ENCODE measurements around the gene POGLUT3.

The POGLUT3 gene

DNA sequence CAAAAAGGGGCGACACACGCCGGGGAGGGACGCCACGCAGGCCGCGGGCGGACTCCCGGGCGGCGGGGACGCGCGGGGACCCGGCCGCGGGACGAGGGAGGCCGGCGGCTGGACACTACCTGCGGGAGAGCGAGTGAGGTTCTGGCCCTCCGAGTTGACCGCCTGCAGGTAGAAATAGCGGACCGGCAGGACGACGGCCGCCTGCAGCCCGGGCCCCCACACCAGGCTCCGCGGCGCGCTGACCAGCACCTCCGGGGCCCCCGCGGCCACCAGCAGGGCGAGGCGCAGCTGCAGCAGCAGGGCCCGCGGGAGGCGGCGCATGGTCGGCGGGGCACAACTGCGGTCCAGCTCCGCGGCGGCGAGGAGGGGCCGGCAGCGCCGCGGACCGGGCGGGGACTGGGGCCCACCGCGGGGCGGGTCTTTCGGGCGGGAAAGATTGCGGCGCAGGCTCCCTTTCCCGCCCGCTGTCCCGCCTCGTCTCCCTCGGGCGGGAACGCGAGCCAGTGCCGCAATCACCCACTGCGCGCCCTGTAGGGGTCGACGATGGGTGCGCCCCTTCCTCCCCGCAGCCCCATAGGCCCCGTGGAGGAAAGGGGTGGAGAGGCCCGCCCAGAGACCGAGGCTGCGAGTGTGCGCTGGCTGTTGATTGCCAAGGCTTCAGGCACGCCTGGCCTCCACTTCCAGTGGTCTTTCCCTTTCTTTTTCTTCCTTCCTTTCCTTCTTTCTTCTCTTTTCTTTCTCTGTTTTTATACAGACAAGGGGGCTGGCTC, at the start of gene POGLUT3:
POGLUT3 (minus strand) TSS at position 339 of the 770 bp plus-strand sequence; CDS start at position 321, 18 bp downstream.
- no peak for DNase-seq (ENCODE audit: low read depth in 2 of 2, low spot score in 1 of 2)

GRCh38 chr11:108545909-108546501, 47.8 kb upstream of the POGLUT3 start:
- DNase-seq (ENCODE audit: low read depth in 2 of 2, low spot score in 1 of 2), result no peak

DNA sequence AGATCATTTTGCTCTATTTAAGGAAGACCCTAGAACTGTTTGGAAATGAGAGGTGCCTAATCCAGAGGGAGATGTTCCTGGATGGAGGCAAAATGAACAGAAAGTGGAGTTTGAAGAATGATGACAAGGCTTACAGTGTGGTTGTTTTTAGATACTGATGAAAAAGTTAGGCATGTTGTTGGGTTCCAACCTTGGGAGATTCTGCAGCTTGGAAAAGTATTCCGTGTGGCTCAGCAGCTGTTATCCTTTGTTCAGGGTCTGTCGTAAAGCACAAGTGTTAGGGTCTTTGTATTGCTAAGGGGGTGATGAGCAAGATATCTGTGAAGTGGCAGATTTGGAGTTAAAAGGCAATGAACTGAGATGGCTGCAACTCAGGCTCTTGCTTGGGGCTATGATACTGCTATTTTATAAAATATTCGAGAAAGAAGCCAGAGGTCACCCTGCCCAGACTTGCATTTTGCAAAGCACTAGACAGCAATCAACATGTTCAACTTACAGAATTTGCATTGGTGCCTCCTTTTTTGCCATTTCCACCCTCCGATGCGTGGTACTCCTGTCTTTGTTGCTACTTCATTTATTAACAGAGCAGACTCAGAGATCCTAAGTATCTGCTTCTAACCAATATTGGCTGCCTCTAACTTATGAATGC, 45.3 kb upstream of the POGLUT3 start:
- DNase-seq (ENCODE audit: low read depth in 2 of 2, low spot score in 1 of 2), result no peak

GRCh38 chr11:108541531-108541930, 43.3 kb upstream of the POGLUT3 start:
- DNase-seq (ENCODE audit: low read depth in 2 of 2, low spot score in 1 of 2), result no peak

DNA sequence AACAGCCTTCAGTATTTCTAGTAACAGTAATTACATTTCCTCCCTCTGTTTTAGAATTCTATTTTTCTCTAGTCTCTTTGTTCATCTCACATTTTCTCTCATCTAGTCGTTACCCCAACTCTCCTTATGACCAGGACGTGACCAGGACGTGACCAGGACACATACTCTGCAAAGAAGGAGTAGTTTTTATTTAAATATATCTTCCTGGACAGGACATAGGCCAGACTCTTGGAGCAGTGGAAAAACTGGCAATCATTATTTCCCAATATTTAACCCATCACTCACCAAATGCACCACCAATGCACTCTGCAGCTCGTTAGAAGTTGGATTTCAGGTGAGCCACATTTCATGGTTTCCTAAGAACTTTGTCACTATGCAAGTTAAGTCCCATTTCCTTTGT, 40.3 kb upstream of the POGLUT3 start:
- no peak for DNase-seq (ENCODE audit: low read depth in 2 of 2, low spot score in 1 of 2)

GRCh38 chr11:108538022-108538424, 39.8 kb upstream of the POGLUT3 start:
- peak in 1 of 2 donors; percentile 7 for DNase-seq (ENCODE audit: low read depth in 2 of 2, low spot score in 1 of 2)

GRCh38 chr11:108536783-108537182, 38.6 kb upstream of the POGLUT3 start:
- DNase-seq (ENCODE audit: low read depth in 2 of 2, low spot score in 1 of 2), result no peak

DNA sequence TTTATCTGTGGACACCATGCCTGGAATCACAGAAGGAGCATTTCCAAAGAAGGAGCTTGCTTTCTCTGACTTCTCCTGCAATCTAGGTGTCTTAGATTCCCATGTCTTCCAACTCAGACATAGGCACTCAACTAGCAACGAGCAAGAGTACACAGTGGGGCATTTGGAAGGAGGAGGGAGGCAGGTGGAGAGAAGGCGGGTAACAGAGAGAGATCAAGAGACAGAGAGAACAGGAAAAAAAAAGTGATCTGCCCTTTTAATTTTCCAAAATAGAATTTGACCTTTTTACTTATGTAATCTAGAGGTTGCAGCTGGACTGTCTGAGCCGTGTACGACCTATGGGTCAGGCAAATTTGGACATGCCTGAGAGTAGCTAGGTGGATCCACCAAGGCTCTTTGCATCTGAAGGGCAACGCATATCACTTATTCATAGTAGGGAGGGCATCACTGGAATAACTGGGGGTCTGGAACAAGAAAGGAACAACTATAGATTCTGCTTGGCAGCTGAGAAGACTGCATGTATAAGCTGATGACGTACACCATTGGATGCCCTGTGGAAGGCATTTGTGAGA, 37.3 kb upstream of the POGLUT3 start:
- DNase-seq (ENCODE audit: low read depth in 2 of 2, low spot score in 1 of 2), result no peak

DNA sequence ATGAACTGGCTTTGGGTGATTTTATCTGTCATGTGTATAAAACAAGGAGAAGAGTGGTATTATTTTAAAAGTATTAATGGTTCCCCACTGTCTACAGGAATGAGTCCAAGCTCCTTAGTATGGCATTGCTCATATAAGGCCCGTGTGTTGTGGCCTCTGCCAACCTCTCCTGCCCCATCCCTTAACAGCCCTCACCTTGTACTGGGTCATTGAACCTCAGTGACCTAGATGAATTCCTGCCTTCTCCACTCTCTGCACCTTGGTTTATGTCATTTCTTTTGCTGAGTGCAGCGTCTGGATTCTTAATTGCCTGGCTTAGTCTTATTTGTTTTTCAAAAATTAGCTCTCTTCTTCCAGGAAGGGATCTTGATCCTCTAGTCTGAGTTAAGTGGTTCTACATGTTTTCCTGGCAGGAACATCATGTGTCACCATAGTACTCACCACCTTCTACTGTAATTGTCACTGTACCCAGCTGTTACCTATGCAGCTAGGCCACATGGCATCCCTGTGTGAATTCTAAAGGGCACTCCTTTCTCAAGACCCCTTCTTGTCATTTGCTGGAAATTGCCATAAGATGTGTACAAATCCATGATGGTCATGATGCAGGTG, 36.2 kb upstream of the POGLUT3 start:
- no peak for DNase-seq (ENCODE audit: low read depth in 2 of 2, low spot score in 1 of 2)

DNA sequence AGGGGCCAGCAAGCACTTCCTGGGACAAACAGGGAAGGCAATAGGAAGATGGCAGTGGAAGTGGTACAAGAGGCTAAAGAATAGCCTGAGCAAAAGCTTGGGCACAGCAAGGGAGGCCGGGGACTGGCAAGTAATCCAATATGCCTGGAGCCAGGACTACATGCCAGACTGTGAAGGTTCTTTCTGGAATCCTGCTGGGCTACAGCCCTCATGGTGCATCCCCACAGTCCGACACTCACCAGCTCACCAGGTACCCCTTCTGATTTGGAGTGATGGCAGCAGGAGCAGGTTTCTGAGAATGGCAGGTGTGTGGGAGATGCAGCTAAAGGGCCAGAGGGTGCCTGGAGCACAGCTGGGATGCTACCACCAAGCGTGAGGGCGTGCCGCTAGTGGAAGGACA, 32.2 kb upstream of the POGLUT3 start:
- DNase-seq (ENCODE audit: low read depth in 2 of 2, low spot score in 1 of 2), result no peak

DNA sequence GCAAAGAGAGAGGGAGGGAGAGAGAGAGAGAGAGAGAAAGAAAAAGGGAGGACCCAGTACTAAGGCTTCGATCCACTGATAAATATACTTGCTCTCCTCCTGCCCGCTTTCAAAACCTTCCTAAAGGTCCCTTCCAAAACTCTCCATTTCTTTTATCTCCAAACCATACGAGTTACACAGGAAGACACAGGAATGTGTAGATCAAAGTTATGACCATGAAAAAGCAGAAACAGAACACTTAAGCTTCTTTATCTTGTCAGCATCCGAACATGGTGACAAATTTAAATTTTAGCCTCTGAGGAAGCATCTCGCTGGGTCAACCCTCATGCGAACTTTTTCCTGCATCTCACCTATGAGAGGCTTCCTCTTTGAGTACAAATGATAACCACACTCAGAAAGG, 29.2 kb upstream of the POGLUT3 start:
- DNase-seq (ENCODE audit: low read depth in 2 of 2, low spot score in 1 of 2), result no peak

GRCh38 chr11:108525161-108525560, 27.0 kb upstream of the POGLUT3 start:
- DNase-seq (ENCODE audit: low read depth in 2 of 2, low spot score in 1 of 2), result no peak

DNA sequence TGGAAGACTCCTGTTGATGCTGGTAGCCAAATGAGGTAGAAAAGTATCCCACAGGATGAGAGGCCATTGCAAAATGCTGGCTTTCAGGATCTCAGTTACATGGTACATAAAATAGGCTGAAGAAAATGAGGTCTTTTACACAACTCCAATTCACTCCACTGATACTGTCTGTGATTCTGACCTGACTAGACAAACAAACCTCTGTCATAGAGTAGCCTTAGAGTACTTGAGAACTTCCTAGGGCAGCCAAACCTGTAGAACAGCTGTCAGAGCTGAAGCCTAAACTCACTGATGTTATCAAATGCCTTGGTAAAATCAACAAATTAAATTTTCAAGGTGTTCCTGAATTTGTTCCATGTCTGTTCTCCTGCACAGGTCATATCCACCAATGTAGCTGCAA, 26.2 kb upstream of the POGLUT3 start:
- DNase-seq (ENCODE audit: low read depth in 2 of 2, low spot score in 1 of 2), result no peak

- no peak for DNase-seq (ENCODE audit: low read depth in 2 of 2, low spot score in 1 of 2)
These were observed 24.1 kb upstream of the POGLUT3 start for GRCh38 chr11:108522318-108522717.

DNA sequence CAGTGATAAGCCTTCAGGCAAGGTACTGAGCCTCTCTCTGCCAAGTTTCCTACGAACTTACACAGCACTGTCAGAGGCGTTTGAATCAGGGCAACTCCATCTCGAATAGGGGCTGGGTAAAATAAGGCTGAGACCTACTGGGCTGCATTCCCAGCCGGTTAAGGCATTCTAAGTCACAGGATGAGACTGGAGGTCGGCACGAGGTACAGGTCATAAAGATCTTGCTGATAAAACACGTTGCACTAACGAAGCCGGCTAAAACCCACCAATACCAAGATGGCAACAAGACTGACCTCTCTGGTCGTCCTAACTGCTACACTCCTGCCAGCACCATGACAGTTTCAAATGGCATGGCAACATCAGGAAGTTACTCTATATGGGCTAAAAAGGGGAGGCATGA, 20.4 kb upstream of the POGLUT3 start:
- no peak for DNase-seq (ENCODE audit: low read depth in 2 of 2, low spot score in 1 of 2)

DNA sequence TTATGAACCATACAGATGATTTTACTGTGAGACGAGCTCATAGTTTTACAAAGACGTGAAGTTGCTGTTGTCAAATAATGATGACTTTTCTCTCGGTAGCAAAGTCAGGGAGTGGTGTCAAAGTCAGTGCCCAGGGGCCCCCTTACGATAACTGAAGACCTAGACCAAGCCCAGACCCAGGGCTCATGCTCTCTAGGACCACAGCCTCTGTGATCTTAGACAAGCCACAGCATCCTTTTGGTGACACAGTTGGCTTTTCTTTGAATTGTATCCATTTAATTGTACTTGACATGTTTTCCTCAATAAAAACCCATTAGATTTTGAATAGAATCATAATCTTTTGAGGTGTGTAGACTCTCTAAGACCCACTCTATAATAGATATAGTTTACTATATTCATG, 17.9 kb upstream of the POGLUT3 start:
- DNase-seq (ENCODE audit: low read depth in 2 of 2, low spot score in 1 of 2), result no peak

GRCh38 chr11:108512708-108513107, 14.5 kb upstream of the POGLUT3 start:
- no peak for DNase-seq (ENCODE audit: low read depth in 2 of 2, low spot score in 1 of 2)

DNA sequence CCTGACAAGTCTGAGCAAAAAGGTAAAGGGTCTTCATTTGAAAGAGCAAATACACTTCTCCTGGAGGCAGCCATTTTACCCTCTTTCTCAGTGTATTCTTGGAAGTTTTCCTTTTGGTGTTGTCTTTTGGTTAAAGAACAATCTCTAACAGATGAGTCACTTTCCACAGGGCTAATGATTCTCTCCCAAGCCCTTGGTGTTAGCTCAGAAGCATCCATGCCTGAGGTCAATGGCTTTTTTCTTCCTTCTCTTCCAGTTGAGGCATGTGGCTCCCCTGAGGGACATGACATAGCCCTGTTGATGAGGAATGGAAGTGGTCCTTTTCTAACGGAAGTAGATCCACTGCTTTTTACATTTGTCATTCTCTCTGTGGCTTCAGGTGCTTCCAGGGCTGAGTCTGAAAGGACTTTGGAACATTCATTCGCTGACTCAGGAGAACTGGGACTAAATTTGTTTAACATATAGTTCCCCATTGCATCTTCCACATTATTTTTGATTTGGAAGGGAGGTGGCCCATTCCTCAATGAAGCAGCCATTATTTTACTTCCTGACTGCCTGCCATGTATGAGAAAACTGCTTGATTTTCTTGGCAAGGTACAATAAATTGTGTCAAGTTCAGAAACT, 13.8 kb upstream of the POGLUT3 start:
- DNase-seq (ENCODE audit: low read depth in 2 of 2, low spot score in 1 of 2), result no peak

DNA sequence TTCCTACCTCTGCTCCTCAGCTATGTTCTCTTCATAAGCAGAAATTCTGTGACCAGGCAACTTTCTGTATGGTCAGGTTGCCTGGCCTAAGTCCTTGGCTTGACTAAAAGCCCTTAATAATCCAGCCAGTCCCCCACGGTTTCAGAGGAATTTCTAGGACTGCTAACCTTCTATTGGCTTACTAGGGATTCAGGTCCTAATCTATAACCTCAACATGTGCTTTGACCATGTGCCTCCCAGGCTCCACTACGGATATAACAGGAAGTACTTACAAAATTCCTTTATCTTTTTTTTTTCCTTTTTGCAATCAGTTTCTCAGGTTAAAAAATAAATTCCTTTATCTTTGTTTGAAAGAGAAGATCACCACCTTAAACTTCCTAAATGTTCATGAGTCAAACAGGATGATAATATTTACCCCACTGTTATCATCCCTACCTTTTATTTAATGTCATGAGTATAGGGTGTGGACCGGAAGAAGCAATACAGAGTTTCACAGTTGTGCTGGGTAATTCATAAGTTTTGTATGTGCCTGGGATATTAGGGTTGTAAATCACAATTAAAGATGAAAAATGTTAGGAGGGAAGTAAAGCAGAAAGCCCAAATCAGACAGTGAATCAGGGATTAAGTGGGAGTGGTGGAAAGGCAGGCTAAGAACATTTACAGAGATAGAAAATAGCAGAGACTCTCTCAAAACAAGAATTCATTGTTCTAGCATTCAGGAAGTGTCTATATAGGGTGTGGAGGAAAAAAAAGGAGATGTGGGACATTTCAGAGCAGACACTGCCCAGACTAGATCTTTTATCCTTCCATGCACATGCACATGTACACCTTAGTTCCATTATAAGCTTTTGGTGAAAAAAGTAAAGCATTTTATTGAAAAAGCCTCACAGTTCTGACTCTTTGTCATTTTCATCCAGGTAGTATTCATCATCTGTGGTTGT, 10.7 kb upstream of the POGLUT3 start:
- no peak for DNase-seq (ENCODE audit: low read depth in 2 of 2, low spot score in 1 of 2)

GRCh38 chr11:108501396-108501795, 3.2 kb upstream of the POGLUT3 start:
- DNase-seq (ENCODE audit: low read depth in 2 of 2, low spot score in 1 of 2), result no peak

Data from stimulated activated CD8-positive, alpha-beta memory T cell treated with anti-CD3 and anti-CD28 coated beads, Interleukin-4, amount 100 ng/mL, for 1 hour (primary cell).